ENCODE data around the gene SEL1L2.

The SEL1L2 gene

DNA sequence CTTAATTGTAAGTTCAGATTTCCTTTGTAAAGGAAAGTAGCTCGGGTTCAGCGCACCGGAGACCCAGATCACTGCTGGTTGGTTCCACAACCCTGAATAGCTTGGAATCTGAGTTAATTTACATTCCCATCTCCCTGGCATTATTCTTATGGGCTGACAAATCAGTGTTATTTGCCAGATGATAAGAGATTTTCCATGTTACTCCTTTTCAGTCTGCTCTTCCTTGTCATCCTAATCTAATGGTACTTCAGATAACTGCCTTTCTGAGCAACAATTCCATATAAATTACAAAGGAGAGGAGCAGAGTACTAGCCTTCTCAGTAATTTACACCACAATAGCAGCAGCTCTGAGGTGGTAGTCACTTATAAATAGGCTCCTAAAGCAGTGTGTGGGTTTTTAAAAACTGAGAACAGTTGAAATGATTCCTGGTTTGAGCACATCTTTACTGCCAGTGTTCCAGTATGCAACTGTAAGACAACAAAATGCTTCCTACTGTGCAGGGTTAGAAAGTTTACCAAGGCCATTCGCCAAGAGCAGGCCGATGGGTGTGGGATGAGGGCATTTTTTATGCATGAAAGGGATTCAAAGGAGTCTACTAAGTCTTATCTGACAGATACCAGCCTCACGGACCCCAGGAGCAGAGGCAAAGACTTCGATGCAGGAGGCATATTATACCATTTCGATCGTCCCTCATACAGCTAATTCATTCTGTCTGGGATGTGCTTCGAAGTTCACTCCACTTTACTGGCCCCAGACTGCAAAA, 115.8 kb downstream of the SEL1L2 start:
- Histone ChIP-seq H3K36me3 (no peaks in the 10 kb centered on the region), H3K9me3 (ENCODE audit: severe bottlenecking) (no peaks in the 10 kb centered on the region), H3K27me3 (ENCODE audit: insufficient read depth, low read depth, severe bottlenecking) (no peaks in the 10 kb centered on the region), H3K27ac (no peak overlapping the region), H3K4me3 (ENCODE audit: low read depth, low read length) (no peak overlapping the region)
- TF ChIP-seq CTCF (IDR thresholded peaks at IDR 0.05; ENCODE audit: low read depth, low read length): no peak
- DNase-seq: no peak

DNA sequence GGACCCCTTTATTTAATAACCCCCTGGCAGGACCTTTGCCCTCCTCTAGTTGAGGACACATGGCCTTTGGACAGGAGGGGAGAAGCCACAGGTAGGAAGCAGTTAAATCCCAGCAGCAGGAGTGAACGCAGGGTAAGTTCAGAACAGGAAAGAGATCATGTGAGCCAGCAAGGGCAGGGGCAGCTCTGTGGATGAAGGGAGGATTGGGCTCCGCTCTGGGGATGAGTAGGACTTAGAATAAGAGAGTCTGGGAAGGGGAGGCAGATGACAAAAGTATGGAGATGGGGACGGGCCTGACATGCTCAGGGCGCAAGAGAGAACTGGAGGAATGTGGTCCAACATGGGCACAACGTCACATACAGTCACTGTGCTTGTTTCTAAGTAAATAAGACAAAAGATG, 116.6 kb downstream of the SEL1L2 start:
- no peaks in the 10 kb centered on the region for H3K36me3 ChIP-seq
- TF ChIP-seq CTCF (IDR thresholded peaks at IDR 0.05; ENCODE audit: low read depth, low read length): no peak
- H3K4me3 ChIP-seq (ENCODE audit: low read depth, low read length): no peak overlapping the region
- H3K27me3 ChIP-seq (ENCODE audit: insufficient read depth, low read depth, severe bottlenecking): no peaks in the 10 kb centered on the region
- no peak for DNase-seq
- H3K27ac ChIP-seq: no peak overlapping the region
- H3K9me3 ChIP-seq (ENCODE audit: severe bottlenecking): no peaks in the 10 kb centered on the region

- TF ChIP-seq CTCF (IDR thresholded peaks at IDR 0.05; ENCODE audit: low read depth, low read length): no peak
- no peaks in the 10 kb centered on the region for H3K27me3 ChIP-seq (ENCODE audit: insufficient read depth, low read depth, severe bottlenecking)
- DNase-seq: no peak
- H3K27ac ChIP-seq: no peak overlapping the region
- H3K36me3 ChIP-seq: no peaks in the 10 kb centered on the region
- H3K9me3 ChIP-seq (ENCODE audit: severe bottlenecking): no peaks in the 10 kb centered on the region
- H3K4me3 ChIP-seq (ENCODE audit: low read depth, low read length): no peak overlapping the region
These were observed 120.2 kb downstream of the SEL1L2 start for GRCh38 chr20:13870170-13870748.

- Histone ChIP-seq H3K27ac (no peak overlapping the region), H3K36me3 (no peaks in the 10 kb centered on the region)
These were observed 122.1 kb downstream of the SEL1L2 start for GRCh38 chr20:13868331-13868730.

DNA sequence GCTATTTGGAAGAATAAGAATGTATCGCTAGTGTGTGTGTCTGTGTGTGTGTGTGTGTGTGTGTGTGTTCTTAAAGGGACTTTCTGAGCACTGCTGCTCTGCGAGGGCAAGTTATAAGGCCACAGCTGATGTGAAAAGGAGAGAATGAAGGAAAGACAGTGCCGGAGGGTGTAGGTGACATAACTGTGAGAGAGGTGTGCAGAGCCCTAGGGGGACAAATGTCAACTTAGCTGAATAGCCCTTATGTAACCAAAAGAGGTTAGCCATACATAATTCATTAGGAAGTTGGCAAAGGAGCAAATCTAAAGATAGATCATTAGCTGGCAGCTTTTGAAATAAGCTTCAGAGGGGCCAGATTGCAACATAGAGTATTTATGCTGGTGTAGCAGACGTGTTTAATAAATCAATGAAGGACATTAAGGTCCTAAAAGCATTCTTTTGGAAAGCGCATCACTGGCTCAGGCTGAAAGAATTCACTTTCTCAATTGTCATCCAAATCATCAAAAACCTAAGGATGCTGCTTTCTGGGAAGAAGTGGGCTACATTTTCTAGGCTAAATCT, 124.5 kb downstream of the SEL1L2 start:
- H3K27ac ChIP-seq: no peak overlapping the region
- no peaks in the 10 kb centered on the region for H3K36me3 ChIP-seq
- H3K4me3 ChIP-seq (ENCODE audit: low read depth, low read length): no peak overlapping the region
- no peak for TF ChIP-seq CTCF (IDR thresholded peaks at IDR 0.05; ENCODE audit: low read depth, low read length)
- DNase-seq: no peak
- H3K9me3 ChIP-seq (ENCODE audit: severe bottlenecking): no peaks in the 10 kb centered on the region
- H3K27me3 ChIP-seq (ENCODE audit: insufficient read depth, low read depth, severe bottlenecking): no peaks in the 10 kb centered on the region

More at GRCh38 chr20:13868331-13868730, 122.1 kb downstream of the SEL1L2 start:
- no peak overlapping the region for H3K4me3 ChIP-seq (ENCODE audit: low read depth, low read length)
- no peak for TF ChIP-seq CTCF (IDR thresholded peaks at IDR 0.05; ENCODE audit: low read depth, low read length)
- H3K27me3 ChIP-seq (ENCODE audit: insufficient read depth, low read depth, severe bottlenecking): no peaks in the 10 kb centered on the region
- no peaks in the 10 kb centered on the region for H3K9me3 ChIP-seq (ENCODE audit: severe bottlenecking)
- no peak for DNase-seq

Data from WERI-Rb-1 (cell line).